ENCODE data around the gene HAO2. TPM values are rescaled to one million over a fixed set of nuclear protein-coding genes. Genes with fewer than 3 reads are reported as not detected.

Gene HAO2
- total and polyA plus RNA-seq, 2 donors (not counting 3 experiments of a cell fraction or from before 2014, with no cell fraction given), result not detected

GRCh38 chr1:119329541-119330461, 38.8 kb upstream of the HAO2 start:
- Histone ChIP-seq H3K4me1 (ENCODE audit: control insufficient read depth, extremely low read depth, insufficient read depth, low read length) (peaks cover 2% of the 10 kb centered on the region), H4K20me1 (replicated peaks; ENCODE audit: control insufficient read depth, extremely low read depth, insufficient read depth, low read length) (no peaks in the 10 kb centered on the region), H3K79me2 (ENCODE audit: control insufficient read depth, insufficient read depth, low read length) (no peaks in the 10 kb centered on the region), H3K27me3 (ENCODE audit: control insufficient read depth in 2 of 2, insufficient read depth in 2 of 2, low read length in 2 of 2) (peaks cover 2 to 3% of the 10 kb centered on the region in 2 experiments), H3K27ac (ENCODE audit: insufficient read depth, low read depth, low read length) (no peak overlapping the region), H3K9me3 (replicated peaks; ENCODE audit: control insufficient read depth, insufficient read depth, low read length) (no peaks in the 10 kb centered on the region), H3K4me3 (replicated peaks in 1 of 3; ENCODE audit: insufficient read depth in 1 of 3, low read depth in 1 of 3, low read length in 3 of 3) (no peak overlapping the region), H3K36me3 (ENCODE audit: control insufficient read depth in 2 of 2, extremely low read depth in 1 of 2, insufficient read depth in 2 of 2, low read length in 2 of 2) (no peaks in the 10 kb centered on the region), H2AFZ (ENCODE audit: low read depth, low read length) (no peak overlapping the region), H3K9ac (replicated peaks; ENCODE audit: extremely low read depth, insufficient read depth, low read length) (no peak overlapping the region), H3K4me2 (ENCODE audit: insufficient read depth, low read length) (no peak overlapping the region), H3K9me1 (replicated peaks; ENCODE audit: control insufficient read depth, extremely low read depth, insufficient read depth, low read length) (no peaks in the 10 kb centered on the region)
- FAIRE-seq (no peak), DNase-seq (ENCODE audit: low read depth, low spot score) (no peak)
- TF ChIP-seq MAX (IDR thresholded peaks at IDR 0.05; ENCODE audit: insufficient read depth, insufficient read length), result no peak
- TF ChIP-seq MYC (IDR thresholded peaks at IDR 0.05; ENCODE audit: low read depth, low read length), result no peak
- no peak for TF ChIP-seq CTCF (IDR thresholded peaks at IDR 0.05; ENCODE audit: extremely low read depth in 1 of 2, insufficient read depth in 1 of 2, low read depth in 1 of 2, low read length in 2 of 2)
- no peak for TF ChIP-seq EZH2 (IDR thresholded peaks at IDR 0.05; ENCODE audit: borderline replicate concordance, low read depth, low read length, severe bottlenecking)
- no peak for TF ChIP-seq POLR2AphosphoS5 (IDR thresholded peaks at IDR 0.05; ENCODE audit: insufficient read depth, low read depth, low read length)
- ChIA-PET POLR2A (no interaction called here), CTCF (interaction anchor here (4.1 kb wide), 1 partner anchor 54 kb away, joined by 41 read pairs; no protein-coding TSS in a partner anchor)
- BruUV-seq (replicated peaks), result no TSS peak
- dilution Hi-C loops (cut with MboI; ENCODE audit: extremely low pct_ligation_motif_present, low sequenced_read_pairs), result no loop called here
- intact Hi-C loops (cut with micrococcal nuclease), result no loop called here

All from endothelial cell of umbilical vein (primary cell).